ENCODE results near the gene ZNF518B. TPM values are rescaled to one million over a fixed set of nuclear protein-coding genes. Genes with fewer than 3 reads are reported as not detected.
A peak's percentile ranks its signal among the peaks of the same experiment; 100 is the strongest.

ZNF518B gene
- 30.3 and 44.0 TPM in 2 replicates for total RNA-seq

DNA sequence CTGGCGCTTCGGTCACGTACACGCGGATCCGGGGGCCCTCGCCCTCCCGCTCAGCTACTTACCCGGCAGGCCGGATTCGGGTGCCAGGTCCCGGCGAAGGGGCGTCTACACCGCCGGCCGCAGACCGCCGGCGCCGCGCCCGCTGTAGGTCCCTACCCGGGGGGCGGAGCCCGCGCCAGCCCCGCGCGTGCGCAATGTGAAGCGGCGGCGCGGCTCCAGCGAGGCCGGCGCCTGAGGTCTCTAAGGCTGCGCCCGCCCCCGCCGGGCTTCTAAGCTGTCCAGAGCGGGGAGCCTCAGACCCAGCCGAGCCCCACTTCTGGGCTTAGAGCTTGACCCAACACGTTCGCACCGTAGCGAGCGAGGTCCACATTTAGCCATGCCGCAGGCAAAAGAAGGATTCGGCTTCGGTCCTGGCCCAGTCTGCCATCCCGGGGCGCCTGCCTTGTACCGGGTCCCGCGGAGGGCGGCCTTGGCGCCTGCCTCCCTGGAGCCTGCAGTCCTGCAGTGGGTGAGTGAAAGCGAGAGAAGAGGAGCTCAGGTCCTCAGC is at the start of gene ZNF518B:
TSS of gene ZNF518B (minus strand) at position 172 of the 547 bp plus-strand sequence. CDS start 11,098 bp downstream, outside the sequence.
- TF ChIP-seq, protein P1, sequence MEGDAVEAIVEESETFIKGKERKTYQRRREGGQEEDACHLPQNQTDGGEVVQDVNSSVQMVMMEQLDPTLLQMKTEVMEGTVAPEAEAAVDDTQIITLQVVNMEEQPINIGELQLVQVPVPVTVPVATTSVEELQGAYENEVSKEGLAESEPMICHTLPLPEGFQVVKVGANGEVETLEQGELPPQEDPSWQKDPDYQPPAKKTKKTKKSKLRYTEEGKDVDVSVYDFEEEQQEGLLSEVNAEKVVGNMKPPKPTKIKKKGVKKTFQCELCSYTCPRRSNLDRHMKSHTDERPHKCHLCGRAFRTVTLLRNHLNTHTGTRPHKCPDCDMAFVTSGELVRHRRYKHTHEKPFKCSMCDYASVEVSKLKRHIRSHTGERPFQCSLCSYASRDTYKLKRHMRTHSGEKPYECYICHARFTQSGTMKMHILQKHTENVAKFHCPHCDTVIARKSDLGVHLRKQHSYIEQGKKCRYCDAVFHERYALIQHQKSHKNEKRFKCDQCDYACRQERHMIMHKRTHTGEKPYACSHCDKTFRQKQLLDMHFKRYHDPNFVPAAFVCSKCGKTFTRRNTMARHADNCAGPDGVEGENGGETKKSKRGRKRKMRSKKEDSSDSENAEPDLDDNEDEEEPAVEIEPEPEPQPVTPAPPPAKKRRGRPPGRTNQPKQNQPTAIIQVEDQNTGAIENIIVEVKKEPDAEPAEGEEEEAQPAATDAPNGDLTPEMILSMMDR (IDR thresholded peaks at IDR 0.05; ENCODE audit: insufficient read depth, low read depth, low read length), result no peak
- peak within 1 kb of the TSS; percentile 65 for H3K4me3 ChIP-seq (ENCODE audit: low read depth, low read length)
- DNase-seq (ENCODE audit: low read depth), result peak; percentile 64

GRCh38 chr4:10506077-10506476 is 48.9 kb upstream of the ZNF518B start:
- no peak for DNase-seq (ENCODE audit: low read depth)
- no peak overlapping the region for H3K4me3 ChIP-seq (ENCODE audit: low read depth, low read length)
- TF ChIP-seq, protein P1 (IDR thresholded peaks at IDR 0.05; ENCODE audit: insufficient read depth, low read depth, low read length), result no peak

DNA sequence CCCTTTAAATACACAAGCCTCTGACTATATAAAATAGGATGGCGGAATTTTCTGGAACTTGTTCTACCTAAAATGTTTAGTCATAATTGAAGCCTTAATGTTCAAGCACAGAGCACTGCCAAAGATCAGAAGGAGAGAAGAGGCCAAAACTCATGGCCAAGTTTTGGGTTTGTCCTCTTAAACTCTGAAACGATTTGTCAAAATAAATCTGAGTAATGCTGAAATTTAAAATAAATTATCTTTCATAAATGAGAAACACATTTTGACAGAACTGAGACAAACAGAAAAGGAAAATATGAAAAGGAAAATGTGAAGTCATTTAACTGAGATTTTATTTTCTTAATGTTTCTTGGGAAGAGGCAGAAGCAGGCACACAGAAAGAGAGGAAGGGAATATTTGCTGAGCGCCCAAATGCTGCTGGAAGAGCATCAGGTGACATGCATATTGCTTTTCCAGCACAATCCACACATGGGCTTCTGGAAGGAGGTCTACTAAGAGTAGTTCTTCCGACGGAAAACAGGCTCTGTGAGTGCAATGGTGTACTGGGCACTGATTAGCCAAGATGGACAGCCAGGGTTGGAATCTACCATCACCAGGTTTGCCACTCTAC is 47.4 kb upstream of the ZNF518B start:
- no peak for DNase-seq (ENCODE audit: low read depth)
- TF ChIP-seq, protein P1 (IDR thresholded peaks at IDR 0.05; ENCODE audit: insufficient read depth, low read depth, low read length), result no peak
- no peak overlapping the region for H3K4me3 ChIP-seq (ENCODE audit: low read depth, low read length)

DNA sequence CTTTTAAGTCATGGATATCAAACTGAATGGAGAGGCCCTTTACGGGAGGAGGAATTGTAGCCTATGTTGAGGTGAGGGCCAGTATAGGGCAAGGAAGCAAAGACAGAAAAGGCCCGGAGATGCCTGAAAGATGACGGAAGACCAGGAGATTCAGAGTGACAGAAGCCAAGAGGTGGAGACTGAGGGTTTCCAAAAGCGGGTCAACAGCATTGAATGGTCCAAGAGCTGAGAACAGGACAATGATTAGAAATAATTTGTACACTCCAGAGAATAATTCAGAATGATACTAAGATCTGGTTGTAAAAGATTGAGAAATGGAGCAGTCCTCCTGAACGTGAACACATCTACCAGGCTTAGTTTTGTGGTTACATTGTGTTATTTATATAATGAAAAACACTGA is 45.5 kb upstream of the ZNF518B start:
- no peak for DNase-seq (ENCODE audit: low read depth)
- TF ChIP-seq, protein P1 (IDR thresholded peaks at IDR 0.05; ENCODE audit: insufficient read depth, low read depth, low read length), result no peak
- H3K4me3 ChIP-seq (ENCODE audit: low read depth, low read length), result no peak overlapping the region

- TF ChIP-seq, protein P1 (IDR thresholded peaks at IDR 0.05; ENCODE audit: insufficient read depth, low read depth, low read length), result no peak
- no peak overlapping the region for H3K4me3 ChIP-seq (ENCODE audit: low read depth, low read length)
- DNase-seq (ENCODE audit: low read depth), result no peak
Measured at GRCh38 chr4:10500776-10501175, 43.5 kb upstream of the ZNF518B start.

DNA sequence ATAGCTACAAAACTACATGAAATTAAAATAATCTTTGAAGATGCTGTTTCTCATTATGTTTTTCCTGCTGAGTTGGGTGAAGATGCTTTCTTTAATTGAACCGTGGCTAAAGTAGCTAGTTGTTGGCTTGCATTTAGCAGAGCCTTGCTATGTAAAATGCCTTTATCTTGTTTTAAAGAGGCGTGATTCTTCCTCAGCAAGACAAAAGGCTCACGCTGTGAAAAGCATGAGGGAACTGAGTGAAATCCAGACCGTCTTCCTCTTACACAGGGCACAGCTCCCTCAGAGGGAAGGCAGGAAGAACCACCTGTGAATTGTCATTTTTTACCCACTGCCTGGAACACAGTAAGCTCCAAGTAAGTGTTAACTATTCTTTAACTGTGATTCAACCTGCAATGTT is 39.0 kb upstream of the ZNF518B start:
- DNase-seq (ENCODE audit: low read depth), result no peak

More for the DNA sequence above, 39.0 kb upstream of the ZNF518B start:
- H3K4me3 ChIP-seq (ENCODE audit: low read depth, low read length), result no peak overlapping the region
- TF ChIP-seq, protein P1 (IDR thresholded peaks at IDR 0.05; ENCODE audit: insufficient read depth, low read depth, low read length), result no peak
